GM12891 (cell line): ENCODE data around the gene POLR1A.

Source experiments
- PAX5 ChIP-seq: IDR thresholded peaks from 2 replicates; pipeline ENCODE4 v1.6.1; 2011; ENCODE audit warnings: low read length, moderate library complexity, mild to moderate bottlenecking; ENCODE audit not compliant: insufficient read depth, severe bottlenecking
- POLR2A ChIP-seq: IDR thresholded peaks from 2 replicates; pipeline ENCODE4 v1.6.1; 2011; ENCODE audit warnings: low read depth, low read length, control low read depth
- POLR2AphosphoS5 ChIP-seq: IDR thresholded peaks from 2 replicates; pipeline ENCODE4 v1.6.1; 2011; ENCODE audit warnings: low read depth, low read length, control low read depth
- SPI1 ChIP-seq: IDR thresholded peaks from 2 replicates; pipeline ENCODE4 v1.6.1; 2011; ENCODE audit warnings: low read depth, low read length, control low read depth
- TAF1 ChIP-seq: IDR thresholded peaks from 2 replicates; pipeline ENCODE4 v1.6.1; 2011; ENCODE audit warnings: low read depth, low read length, control low read depth

DNA sequence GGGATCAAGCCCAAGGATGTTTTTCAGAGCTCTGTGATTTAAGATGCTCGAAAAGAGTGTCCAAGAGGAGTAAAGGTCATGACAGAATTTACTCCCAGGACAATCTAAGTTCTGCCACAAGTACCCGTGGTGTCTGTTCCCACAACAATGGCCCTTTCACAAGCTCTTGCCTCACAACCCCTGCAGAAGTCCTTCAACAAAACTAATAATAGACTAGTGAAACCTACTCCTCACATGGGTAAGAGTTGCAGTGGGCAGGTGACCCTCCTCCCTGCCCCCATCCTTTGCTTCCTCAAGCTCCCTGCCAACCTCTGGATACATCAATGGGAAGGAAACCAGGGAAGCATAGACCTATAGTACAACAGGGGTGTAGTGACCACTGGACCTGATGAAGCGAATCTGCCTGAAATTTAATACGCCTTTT is 35.3 kb upstream of the POLR1A start:
- TF ChIP-seq POLR2A (peak; percentile 22; the same call in 1 of the 2 replicates), TAF1 (no peak), POLR2AphosphoS5 (no peak; the same call in none of the 2 replicates), PAX5 (no peak), SPI1 (no peak)
